ENCODE data around the gene GPR157. TPM values are rescaled to one million over a fixed set of nuclear protein-coding genes. Genes with fewer than 3 reads are reported as not detected.
A peak's percentile ranks its signal among the peaks of the same experiment; 100 is the strongest.

Gene GPR157
- total and polyA plus RNA-seq, 2 of the 13 experiments (the other 11 are each of a cell fraction or from before 2014, with no cell fraction given) = 10.1 to 19.2 TPM

DNA sequence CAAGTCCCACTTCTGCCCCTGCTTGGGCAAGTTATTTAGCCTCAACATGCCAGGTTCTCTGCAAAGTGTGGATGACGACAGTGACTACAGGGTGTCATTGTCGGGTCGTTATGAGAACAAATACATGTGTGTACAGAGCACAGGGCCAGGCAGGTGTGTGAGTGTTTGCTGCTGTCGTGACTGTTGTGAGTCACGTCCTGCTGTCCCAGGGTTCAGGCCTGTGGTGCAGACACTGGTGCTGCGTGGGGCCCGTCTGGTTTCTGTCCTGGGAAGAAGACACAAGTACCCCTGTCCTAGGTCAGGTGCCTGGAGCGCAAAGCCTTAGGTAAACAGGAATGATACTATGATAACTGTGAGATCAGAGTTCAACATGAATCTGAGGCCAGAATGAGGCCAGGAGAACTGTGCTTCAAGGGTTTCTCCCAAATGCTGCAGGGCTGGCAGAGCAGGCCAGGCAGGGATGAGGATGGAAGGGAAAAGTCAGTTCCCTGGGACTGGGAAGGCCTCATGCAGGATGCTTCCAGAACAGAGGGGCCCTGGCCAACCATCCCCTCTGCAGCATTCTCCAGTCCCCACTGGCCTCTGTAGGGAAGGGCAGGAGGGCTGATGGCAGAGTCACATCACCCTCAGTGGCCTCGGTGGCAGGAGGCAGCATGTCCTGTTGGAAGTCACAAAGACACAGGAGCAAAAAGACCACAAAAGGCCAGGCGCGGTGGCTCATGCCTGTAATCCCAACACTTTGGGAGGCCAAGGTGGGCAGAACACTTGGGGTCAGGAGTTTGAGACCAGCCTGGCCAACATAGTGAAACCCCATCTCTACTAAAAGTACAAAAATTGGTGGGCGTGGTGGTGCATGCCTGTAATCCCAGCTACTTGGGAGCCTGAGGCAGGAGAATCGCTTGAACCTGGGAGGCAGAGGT, 15.7 kb downstream of the GPR157 start (continued):
- TF ChIP-seq, protein P1, sequence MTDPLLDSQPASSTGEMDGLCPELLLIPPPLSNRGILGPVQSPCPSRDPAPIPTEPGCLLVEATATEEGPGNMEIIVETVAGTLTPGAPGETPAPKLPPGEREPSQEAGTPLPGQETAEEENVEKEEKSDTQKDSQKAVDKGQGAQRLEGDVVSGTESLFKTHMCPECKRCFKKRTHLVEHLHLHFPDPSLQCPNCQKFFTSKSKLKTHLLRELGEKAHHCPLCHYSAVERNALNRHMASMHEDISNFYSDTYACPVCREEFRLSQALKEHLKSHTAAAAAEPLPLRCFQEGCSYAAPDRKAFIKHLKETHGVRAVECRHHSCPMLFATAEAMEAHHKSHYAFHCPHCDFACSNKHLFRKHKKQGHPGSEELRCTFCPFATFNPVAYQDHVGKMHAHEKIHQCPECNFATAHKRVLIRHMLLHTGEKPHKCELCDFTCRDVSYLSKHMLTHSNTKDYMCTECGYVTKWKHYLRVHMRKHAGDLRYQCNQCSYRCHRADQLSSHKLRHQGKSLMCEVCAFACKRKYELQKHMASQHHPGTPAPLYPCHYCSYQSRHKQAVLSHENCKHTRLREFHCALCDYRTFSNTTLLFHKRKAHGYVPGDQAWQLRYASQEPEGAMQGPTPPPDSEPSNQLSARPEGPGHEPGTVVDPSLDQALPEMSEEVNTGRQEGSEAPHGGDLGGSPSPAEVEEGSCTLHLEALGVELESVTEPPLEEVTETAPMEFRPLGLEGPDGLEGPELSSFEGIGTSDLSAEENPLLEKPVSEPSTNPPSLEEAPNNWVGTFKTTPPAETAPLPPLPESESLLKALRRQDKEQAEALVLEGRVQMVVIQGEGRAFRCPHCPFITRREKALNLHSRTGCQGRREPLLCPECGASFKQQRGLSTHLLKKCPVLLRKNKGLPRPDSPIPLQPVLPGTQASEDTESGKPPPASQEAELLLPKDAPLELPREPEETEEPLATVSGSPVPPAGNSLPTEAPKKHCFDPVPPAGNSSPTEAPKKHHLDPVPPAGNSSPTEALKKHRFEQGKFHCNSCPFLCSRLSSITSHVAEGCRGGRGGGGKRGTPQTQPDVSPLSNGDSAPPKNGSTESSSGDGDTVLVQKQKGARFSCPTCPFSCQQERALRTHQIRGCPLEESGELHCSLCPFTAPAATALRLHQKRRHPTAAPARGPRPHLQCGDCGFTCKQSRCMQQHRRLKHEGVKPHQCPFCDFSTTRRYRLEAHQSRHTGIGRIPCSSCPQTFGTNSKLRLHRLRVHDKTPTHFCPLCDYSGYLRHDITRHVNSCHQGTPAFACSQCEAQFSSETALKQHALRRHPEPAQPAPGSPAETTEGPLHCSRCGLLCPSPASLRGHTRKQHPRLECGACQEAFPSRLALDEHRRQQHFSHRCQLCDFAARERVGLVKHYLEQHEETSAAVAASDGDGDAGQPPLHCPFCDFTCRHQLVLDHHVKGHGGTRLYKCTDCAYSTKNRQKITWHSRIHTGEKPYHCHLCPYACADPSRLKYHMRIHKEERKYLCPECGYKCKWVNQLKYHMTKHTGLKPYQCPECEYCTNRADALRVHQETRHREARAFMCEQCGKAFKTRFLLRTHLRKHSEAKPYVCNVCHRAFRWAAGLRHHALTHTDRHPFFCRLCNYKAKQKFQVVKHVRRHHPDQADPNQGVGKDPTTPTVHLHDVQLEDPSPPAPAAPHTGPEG (CRISPR knock-in tag; IDR thresholded peaks at IDR 0.05) = no peak
- TF ChIP-seq EP300 (IDR thresholded peaks at IDR 0.05; ENCODE audit: low read depth in 2 of 2, low read length in 2 of 2) = peak; percentile 13 to 90; a peak in 3 of 4 replicates
- peak; percentile 78 for TF ChIP-seq EP300 (CRISPR knock-in tag; IDR thresholded peaks at IDR 0.05; ENCODE audit: borderline replicate concordance)
- peak; percentile 67; the same call in 1 of the 2 replicates for TF ChIP-seq FOSL1 (CRISPR knock-in tag; IDR thresholded peaks at IDR 0.05; ENCODE audit: borderline replicate concordance)
- 0 out of 2 replicates have a peak, but pooled peaks have one; percentile 43 for TF ChIP-seq ZNF839 (CRISPR knock-in tag; IDR thresholded peaks at IDR 0.05; ENCODE audit: borderline replicate concordance)
- TF ChIP-seq, protein P2, sequence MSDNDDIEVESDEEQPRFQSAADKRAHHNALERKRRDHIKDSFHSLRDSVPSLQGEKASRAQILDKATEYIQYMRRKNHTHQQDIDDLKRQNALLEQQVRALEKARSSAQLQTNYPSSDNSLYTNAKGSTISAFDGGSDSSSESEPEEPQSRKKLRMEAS (IDR thresholded peaks at IDR 0.05) = peak; percentile 85
- TF ChIP-seq DNMT3B (CRISPR knock-in tag; conservative IDR thresholded peaks at IDR 0.05) = peak; percentile 48; the same call in 1 of the 2 replicates
- peak; percentile 85 for TF ChIP-seq ETV5 (CRISPR knock-in tag; IDR thresholded peaks at IDR 0.05; ENCODE audit: borderline replicate concordance)
- peak; percentile 74; the same call in 1 of the 2 replicates for TF ChIP-seq ARID2 (CRISPR knock-in tag; IDR thresholded peaks at IDR 0.05; ENCODE audit: borderline replicate concordance)
- TF ChIP-seq BORCS8-MEF2B (CRISPR knock-in tag; IDR thresholded peaks at IDR 0.05) = peak; percentile 75
- TF ChIP-seq ZFP36L1 (CRISPR knock-in tag; IDR thresholded peaks at IDR 0.05) = peak; percentile 68; the same call in 1 of the 2 replicates
- TF ChIP-seq ZNF746 (CRISPR knock-in tag; IDR thresholded peaks at IDR 0.05) = peak; percentile 68
- TF ChIP-seq ZNF430 (CRISPR knock-in tag; IDR thresholded peaks at IDR 0.05) = peak; percentile 66; the same call in 1 of the 2 replicates
- TF ChIP-seq SMAD1 (CRISPR knock-in tag; IDR thresholded peaks at IDR 0.05; ENCODE audit: borderline replicate concordance, low read depth) = peak; percentile 90; the same call in 1 of the 2 replicates
- TF ChIP-seq, protein P3, sequence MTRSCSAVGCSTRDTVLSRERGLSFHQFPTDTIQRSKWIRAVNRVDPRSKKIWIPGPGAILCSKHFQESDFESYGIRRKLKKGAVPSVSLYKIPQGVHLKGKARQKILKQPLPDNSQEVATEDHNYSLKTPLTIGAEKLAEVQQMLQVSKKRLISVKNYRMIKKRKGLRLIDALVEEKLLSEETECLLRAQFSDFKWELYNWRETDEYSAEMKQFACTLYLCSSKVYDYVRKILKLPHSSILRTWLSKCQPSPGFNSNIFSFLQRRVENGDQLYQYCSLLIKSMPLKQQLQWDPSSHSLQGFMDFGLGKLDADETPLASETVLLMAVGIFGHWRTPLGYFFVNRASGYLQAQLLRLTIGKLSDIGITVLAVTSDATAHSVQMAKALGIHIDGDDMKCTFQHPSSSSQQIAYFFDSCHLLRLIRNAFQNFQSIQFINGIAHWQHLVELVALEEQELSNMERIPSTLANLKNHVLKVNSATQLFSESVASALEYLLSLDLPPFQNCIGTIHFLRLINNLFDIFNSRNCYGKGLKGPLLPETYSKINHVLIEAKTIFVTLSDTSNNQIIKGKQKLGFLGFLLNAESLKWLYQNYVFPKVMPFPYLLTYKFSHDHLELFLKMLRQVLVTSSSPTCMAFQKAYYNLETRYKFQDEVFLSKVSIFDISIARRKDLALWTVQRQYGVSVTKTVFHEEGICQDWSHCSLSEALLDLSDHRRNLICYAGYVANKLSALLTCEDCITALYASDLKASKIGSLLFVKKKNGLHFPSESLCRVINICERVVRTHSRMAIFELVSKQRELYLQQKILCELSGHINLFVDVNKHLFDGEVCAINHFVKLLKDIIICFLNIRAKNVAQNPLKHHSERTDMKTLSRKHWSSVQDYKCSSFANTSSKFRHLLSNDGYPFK (CRISPR knock-in tag; IDR thresholded peaks at IDR 0.05; ENCODE audit: borderline replicate concordance) = peak; percentile 66; the same call in 1 of the 2 replicates

All from HepG2 (cell line).